HEK293 (cell line): Measurements from ENCODE around the gene CSF2.

Experiments
- CTCF ChIA-PET: fragments of 350-600 bp; formaldehyde crosslinking; extraction: SDS; loops from one replicate; lab custom pipeline; 2021; ENCODE audit warnings: antibody characterized with exemption; lab: Yijun Ruan, JAX
- POLR2A ChIA-PET: fragments of 300-600 bp; formaldehyde crosslinking; extraction: SDS; loops from one replicate; lab custom pipeline; 2020; ENCODE audit warnings: antibody characterized with exemption, inconsistent platforms; lab: Yijun Ruan, JAX
- H3K27ac ChIP-seq: fragments of 200-500 bp; sonication (Bioruptor generic); 2 replicates; pipeline ENCODE4 v1.5.1; 2014; ENCODE audit warnings: low read depth, low read length, control low read depth, inconsistent platforms; ENCODE audit errors: extremely low read depth
- H3K36me3 ChIP-seq, 2 experiments: fragments of 200-500 bp in 1 of 2; sonication (Bioruptor generic) in 1 of 2; 1 replicate in 1 of 2; 2 replicates in 1 of 2; pipeline ENCODE4 v1.5.1; 2014 to 2017; ENCODE audit warnings: inconsistent platforms in 2 of 2, low read length in 2 of 2; ENCODE audit not compliant: control insufficient read depth in 2 of 2, insufficient read depth in 1 of 2
- H3K4me1 ChIP-seq: fragments of 200-500 bp; sonication (Bioruptor generic); 2 replicates; pipeline ENCODE4 v1.5.1; 2014; ENCODE audit warnings: mild to moderate bottlenecking, low read length, inconsistent platforms; ENCODE audit not compliant: control insufficient read depth, insufficient read depth
- H3K4me3 ChIP-seq: 2 replicates; pipeline ENCODE4 v1.5.1; 2011; ENCODE audit warnings: low read depth, mild to moderate bottlenecking, control low read depth, low read length, moderate library complexity
- H3K9me3 ChIP-seq: fragments of 200-500 bp; sonication (Bioruptor generic); 2 replicates; pipeline ENCODE4 v1.5.1; 2014; ENCODE audit warnings: low read depth, low read length, inconsistent platforms; ENCODE audit not compliant: control insufficient read depth, insufficient read depth
- GLI2 ChIP-seq: fragments of 450-650 bp; formaldehyde crosslinking; IDR thresholded peaks from 2 replicates; pipeline ENCODE4; 2017; ENCODE audit warnings: missing biosample characterization, missing genetic modification characterization, low read depth, borderline replicate concordance
- KLF9 ChIP-seq: fragments of 450-650 bp; formaldehyde crosslinking; IDR thresholded peaks from 2 replicates; pipeline ENCODE4 v1.5.1; 2016; ENCODE audit warnings: missing biosample characterization, missing genetic modification characterization, low read depth
- SALL2 ChIP-seq: fragments of 450-650 bp; formaldehyde crosslinking; IDR thresholded peaks from 2 replicates; pipeline ENCODE4 v1.5.0; 2017; ENCODE audit warnings: missing biosample characterization, mild to moderate bottlenecking, missing genetic modification characterization, borderline replicate concordance
- SCRT1 ChIP-seq: fragments of 450-650 bp; formaldehyde crosslinking; IDR thresholded peaks from 2 replicates; pipeline ENCODE4 v1.5.1; 2016; ENCODE audit warnings: missing biosample characterization, missing genetic modification characterization, borderline replicate concordance
- WT1 ChIP-seq: fragments of 450-650 bp; formaldehyde crosslinking; IDR thresholded peaks from 2 replicates; pipeline ENCODE4 v1.5.1; 2016; ENCODE audit warnings: missing biosample characterization, missing genetic modification characterization
- ZEB2 ChIP-seq: fragments of 450-650 bp; formaldehyde crosslinking; IDR thresholded peaks from 2 replicates; pipeline ENCODE4 v1.5.1; 2016; ENCODE audit warnings: missing biosample characterization, missing genetic modification characterization
- ZFHX2 ChIP-seq: fragments of 450-650 bp; formaldehyde crosslinking; conservative IDR thresholded peaks from 2 replicates; pipeline ENCODE4 v1.5.1; 2016; ENCODE audit warnings: missing biosample characterization, missing genetic modification characterization
- ZFP37 ChIP-seq: fragments of 450-650 bp; formaldehyde crosslinking; IDR thresholded peaks from 2 replicates; pipeline ENCODE4 v1.5.1; 2016; ENCODE audit warnings: missing biosample characterization, missing genetic modification characterization
- ZNF138 ChIP-seq: fragments of 450-650 bp; formaldehyde crosslinking; IDR thresholded peaks from 2 replicates; pipeline ENCODE4 v1.5.1; 2016; ENCODE audit warnings: missing biosample characterization, missing genetic modification characterization, borderline replicate concordance
- ZNF169 ChIP-seq: fragments of 450-650 bp; formaldehyde crosslinking; IDR thresholded peaks from 2 replicates; pipeline ENCODE4 v1.5.1; 2016; ENCODE audit warnings: missing biosample characterization, missing genetic modification characterization
- ZNF175 ChIP-seq: fragments of 450-650 bp; formaldehyde crosslinking; IDR thresholded peaks from 2 replicates; pipeline ENCODE4 v1.5.1; 2016; ENCODE audit warnings: missing biosample characterization, missing genetic modification characterization
- ZNF184 ChIP-seq: fragments of 450-650 bp; IDR thresholded peaks from 2 replicates; pipeline ENCODE4 v1.5.1; 2018; ENCODE audit warnings: missing biosample characterization, mild to moderate bottlenecking, missing genetic modification characterization
- ZNF214 ChIP-seq: fragments of 450-650 bp; formaldehyde crosslinking; IDR thresholded peaks from 2 replicates; pipeline ENCODE4 v1.5.1; 2017; ENCODE audit warnings: missing biosample characterization, mild to moderate bottlenecking, missing genetic modification characterization, borderline replicate concordance
- ZNF266 ChIP-seq: fragments of 450-650 bp; formaldehyde crosslinking; IDR thresholded peaks from 2 replicates; pipeline ENCODE4 v1.5.1; 2016; ENCODE audit warnings: missing biosample characterization, missing genetic modification characterization, low read depth
- ZNF302 ChIP-seq: fragments of 450-650 bp; formaldehyde crosslinking; IDR thresholded peaks from 2 replicates; pipeline ENCODE4 v1.5.1; 2016; ENCODE audit warnings: missing biosample characterization, missing genetic modification characterization, low read depth
- ZNF311 ChIP-seq: fragments of 450-650 bp; formaldehyde crosslinking; IDR thresholded peaks from 2 replicates; pipeline ENCODE4 v1.5.1; 2017; ENCODE audit warnings: missing biosample characterization, missing genetic modification characterization, borderline replicate concordance
- ZNF335 ChIP-seq: fragments of 450-650 bp; formaldehyde crosslinking; conservative IDR thresholded peaks from 2 replicates; pipeline ENCODE4 v1.5.1; 2016; ENCODE audit warnings: missing biosample characterization, missing genetic modification characterization
- ZNF366 ChIP-seq: fragments of 450-650 bp; formaldehyde crosslinking; conservative IDR thresholded peaks from 2 replicates; pipeline ENCODE4 v1.5.1; 2016; ENCODE audit warnings: missing biosample characterization, missing genetic modification characterization
- ZNF624 ChIP-seq: fragments of 450-650 bp; formaldehyde crosslinking; IDR thresholded peaks from 2 replicates; pipeline ENCODE4 v1.5.1; 2017; ENCODE audit warnings: missing biosample characterization, missing genetic modification characterization
- ZNF654 ChIP-seq: fragments of 450-650 bp; formaldehyde crosslinking; IDR thresholded peaks from 2 replicates; pipeline ENCODE4 v1.5.1; 2016; ENCODE audit warnings: low read depth, missing biosample characterization, missing genetic modification characterization
- ZNF791 ChIP-seq: fragments of 450-650 bp; formaldehyde crosslinking; IDR thresholded peaks from 2 replicates; pipeline ENCODE4 v1.5.1; 2016; ENCODE audit warnings: missing biosample characterization, missing genetic modification characterization
- TF ChIP-seq, protein P1 (sequence below): fragments of 450-650 bp; IDR thresholded peaks from 2 replicates; pipeline ENCODE4 v1.5.1; 2018; ENCODE audit warnings: missing biosample characterization, missing genetic modification characterization
- TF ChIP-seq, protein P2 (sequence below): fragments of 450-650 bp; formaldehyde crosslinking; conservative IDR thresholded peaks from 2 replicates; pipeline ENCODE4 v1.5.1; 2016; ENCODE audit warnings: low read depth, missing biosample characterization, missing genetic modification characterization
- TF ChIP-seq, protein P3 (sequence below): fragments of 450-650 bp; formaldehyde crosslinking; IDR thresholded peaks from 2 replicates; pipeline ENCODE4 v1.5.1; 2016; ENCODE audit warnings: missing biosample characterization, missing genetic modification characterization
- TF ChIP-seq, protein P4 (sequence below): fragments of 450-650 bp; formaldehyde crosslinking; IDR thresholded peaks from 2 replicates; pipeline ENCODE4 v1.5.1; 2016; ENCODE audit warnings: missing biosample characterization, missing genetic modification characterization
- TF ChIP-seq, protein P5 (sequence below): fragments of 450-650 bp; formaldehyde crosslinking; IDR thresholded peaks from 2 replicates; pipeline ENCODE4 v1.5.1; 2016; ENCODE audit warnings: missing biosample characterization, missing genetic modification characterization

The CSF2 gene

DNA sequence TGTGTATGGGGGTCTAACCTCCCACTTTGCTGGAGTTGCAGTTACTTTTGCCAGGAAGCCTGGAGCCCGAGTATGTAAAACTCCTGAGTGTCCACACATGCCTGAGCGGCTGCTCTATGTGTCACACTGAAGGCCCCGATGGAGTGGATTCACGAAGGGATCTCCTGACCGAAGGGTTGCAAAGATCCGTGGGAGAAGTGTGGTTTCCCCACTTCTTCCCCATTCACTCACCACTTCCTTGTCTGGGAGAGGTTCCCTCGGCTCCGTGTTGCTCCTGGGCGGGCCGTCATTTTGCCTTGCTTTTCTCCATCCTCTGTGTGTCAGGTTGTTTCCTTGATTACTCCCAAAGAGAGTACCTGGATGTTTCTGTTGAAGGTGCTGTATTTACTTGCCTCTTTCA lies 29.4 kb upstream of the CSF2 start:
- POLR2A ChIA-PET, result no interaction called here
- Histone ChIP-seq H3K36me3 (no peaks in the 10 kb centered on the region), H3K4me3 (no peak overlapping the region), H3K27ac (no peak overlapping the region), H3K4me1 (no peaks in the 10 kb centered on the region), H3K9me3 (no peaks in the 10 kb centered on the region)
- CTCF ChIA-PET, result no interaction called here
- no peak for TF ChIP-seq ZNF214
- no peak for TF ChIP-seq ZNF335
- TF ChIP-seq, protein P1, sequence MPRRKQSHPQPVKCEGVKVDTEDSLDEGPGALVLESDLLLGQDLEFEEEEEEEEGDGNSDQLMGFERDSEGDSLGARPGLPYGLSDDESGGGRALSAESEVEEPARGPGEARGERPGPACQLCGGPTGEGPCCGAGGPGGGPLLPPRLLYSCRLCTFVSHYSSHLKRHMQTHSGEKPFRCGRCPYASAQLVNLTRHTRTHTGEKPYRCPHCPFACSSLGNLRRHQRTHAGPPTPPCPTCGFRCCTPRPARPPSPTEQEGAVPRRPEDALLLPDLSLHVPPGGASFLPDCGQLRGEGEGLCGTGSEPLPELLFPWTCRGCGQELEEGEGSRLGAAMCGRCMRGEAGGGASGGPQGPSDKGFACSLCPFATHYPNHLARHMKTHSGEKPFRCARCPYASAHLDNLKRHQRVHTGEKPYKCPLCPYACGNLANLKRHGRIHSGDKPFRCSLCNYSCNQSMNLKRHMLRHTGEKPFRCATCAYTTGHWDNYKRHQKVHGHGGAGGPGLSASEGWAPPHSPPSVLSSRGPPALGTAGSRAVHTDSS (tag by site-specific recombination), result no peak
- TF ChIP-seq, protein P2, sequence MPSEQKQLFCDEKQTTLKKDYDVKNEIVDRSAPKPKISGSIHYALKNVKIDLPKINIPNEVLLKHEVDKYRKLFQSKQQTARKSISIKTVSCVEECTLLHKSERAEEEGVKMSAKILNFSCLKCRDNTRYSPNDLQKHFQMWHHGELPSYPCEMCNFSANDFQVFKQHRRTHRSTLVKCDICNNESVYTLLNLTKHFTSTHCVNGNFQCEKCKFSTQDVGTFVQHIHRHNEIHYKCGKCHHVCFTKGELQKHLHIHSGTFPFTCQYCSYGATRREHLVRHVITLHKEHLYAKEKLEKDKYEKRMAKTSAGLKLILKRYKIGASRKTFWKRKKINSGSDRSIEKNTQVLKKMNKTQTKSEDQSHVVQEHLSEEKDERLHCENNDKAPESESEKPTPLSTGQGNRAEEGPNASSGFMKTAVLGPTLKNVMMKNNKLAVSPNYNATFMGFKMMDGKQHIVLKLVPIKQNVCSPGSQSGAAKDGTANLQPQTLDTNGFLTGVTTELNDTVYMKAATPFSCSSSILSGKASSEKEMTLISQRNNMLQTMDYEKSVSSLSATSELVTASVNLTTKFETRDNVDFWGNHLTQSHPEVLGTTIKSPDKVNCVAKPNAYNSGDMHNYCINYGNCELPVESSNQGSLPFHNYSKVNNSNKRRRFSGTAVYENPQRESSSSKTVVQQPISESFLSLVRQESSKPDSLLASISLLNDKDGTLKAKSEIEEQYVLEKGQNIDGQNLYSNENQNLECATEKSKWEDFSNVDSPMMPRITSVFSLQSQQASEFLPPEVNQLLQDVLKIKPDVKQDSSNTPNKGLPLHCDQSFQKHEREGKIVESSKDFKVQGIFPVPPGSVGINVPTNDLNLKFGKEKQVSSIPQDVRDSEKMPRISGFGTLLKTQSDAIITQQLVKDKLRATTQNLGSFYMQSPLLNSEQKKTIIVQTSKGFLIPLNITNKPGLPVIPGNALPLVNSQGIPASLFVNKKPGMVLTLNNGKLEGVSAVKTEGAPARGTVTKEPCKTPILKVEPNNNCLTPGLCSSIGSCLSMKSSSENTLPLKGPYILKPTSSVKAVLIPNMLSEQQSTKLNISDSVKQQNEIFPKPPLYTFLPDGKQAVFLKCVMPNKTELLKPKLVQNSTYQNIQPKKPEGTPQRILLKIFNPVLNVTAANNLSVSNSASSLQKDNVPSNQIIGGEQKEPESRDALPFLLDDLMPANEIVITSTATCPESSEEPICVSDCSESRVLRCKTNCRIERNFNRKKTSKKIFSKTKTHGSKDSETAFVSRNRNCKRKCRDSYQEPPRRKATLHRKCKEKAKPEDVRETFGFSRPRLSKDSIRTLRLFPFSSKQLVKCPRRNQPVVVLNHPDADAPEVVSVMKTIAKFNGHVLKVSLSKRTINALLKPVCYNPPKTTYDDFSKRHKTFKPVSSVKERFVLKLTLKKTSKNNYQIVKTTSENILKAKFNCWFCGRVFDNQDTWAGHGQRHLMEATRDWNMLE (tag by site-specific recombination), result no peak
- TF ChIP-seq ZNF175, result no peak
- TF ChIP-seq, protein P3, sequence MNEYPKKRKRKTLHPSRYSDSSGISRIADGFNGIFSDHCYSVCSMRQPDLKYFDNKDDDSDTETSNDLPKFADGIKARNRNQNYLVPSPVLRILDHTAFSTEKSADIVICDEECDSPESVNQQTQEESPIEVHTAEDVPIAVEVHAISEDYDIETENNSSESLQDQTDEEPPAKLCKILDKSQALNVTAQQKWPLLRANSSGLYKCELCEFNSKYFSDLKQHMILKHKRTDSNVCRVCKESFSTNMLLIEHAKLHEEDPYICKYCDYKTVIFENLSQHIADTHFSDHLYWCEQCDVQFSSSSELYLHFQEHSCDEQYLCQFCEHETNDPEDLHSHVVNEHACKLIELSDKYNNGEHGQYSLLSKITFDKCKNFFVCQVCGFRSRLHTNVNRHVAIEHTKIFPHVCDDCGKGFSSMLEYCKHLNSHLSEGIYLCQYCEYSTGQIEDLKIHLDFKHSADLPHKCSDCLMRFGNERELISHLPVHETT (tag by site-specific recombination), result no peak
- TF ChIP-seq ZNF311 (tag by site-specific recombination), result no peak
- no peak for TF ChIP-seq SCRT1
- TF ChIP-seq, protein P4, sequence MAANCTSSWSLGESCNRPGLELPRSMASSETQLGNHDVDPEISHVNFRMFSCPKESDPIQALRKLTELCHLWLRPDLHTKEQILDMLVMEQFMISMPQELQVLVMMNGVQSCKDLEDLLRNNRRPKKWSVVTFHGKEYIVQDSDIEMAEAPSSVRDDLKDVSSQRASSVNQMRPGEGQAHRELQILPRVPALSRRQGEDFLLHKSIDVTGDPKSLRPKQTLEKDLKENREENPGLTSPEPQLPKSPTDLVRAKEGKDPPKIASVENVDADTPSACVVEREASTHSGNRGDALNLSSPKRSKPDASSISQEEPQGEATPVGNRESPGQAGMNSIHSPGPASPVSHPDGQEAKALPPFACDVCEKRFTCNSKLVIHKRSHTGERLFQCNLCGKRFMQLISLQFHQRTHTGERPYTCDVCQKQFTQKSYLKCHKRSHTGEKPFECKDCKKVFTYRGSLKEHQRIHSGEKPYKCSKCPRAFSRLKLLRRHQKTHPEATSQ, result no peak
- TF ChIP-seq KLF9 (tag by site-specific recombination), result no peak
- TF ChIP-seq ZFHX2, result no peak

DNA sequence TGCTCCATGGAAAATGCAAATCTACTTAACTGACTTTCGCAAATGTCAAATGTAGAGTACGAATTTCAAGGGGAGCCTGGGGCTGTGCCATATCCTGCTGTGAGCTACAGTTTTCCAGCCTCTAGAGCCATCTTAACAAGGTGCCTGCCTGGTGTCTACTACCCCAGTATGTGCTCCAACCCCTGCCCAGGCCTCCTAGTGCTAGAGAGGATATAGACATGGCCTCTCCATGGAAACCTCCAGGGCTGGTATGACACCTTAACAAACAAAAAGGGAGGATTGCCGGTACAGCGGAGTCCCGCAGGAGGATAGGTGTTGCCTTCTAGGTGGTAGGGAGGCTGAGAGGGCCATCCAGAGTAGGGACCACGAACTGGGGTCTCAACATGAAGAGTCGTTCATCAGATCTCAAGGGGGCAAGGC lies 26.7 kb upstream of the CSF2 start:
- Histone ChIP-seq H3K36me3 (no peaks in the 10 kb centered on the region), H3K27ac (no peak overlapping the region), H3K4me3 (no peak overlapping the region), H3K4me1 (no peaks in the 10 kb centered on the region), H3K9me3 (no peaks in the 10 kb centered on the region)
- CTCF ChIA-PET, result no interaction called here
- POLR2A ChIA-PET, result no interaction called here
- TF ChIP-seq ZNF138 (no peak), ZNF791 (no peak), GLI2 (tag by site-specific recombination) (no peak), ZFP37 (tag by site-specific recombination) (no peak), ZNF169 (no peak), ZNF654 (tag by site-specific recombination) (no peak), WT1 (tag by site-specific recombination) (no peak), ZNF266 (no peak), ZNF366 (tag by site-specific recombination) (no peak), ZNF302 (no peak), ZNF624 (tag by site-specific recombination) (no peak), ZEB2 (no peak), SALL2 (tag by site-specific recombination) (no peak), ZNF184 (no peak)
- TF ChIP-seq, protein P5, sequence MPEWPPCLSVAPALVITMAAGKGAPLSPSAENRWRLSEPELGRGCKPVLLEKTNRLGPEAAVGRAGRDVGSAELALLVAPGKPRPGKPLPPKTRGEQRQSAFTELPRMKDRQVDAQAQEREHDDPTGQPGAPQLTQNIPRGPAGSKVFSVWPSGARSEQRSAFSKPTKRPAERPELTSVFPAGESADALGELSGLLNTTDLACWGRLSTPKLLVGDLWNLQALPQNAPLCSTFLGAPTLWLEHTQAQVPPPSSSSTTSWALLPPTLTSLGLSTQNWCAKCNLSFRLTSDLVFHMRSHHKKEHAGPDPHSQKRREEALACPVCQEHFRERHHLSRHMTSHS, result no peak
- TF ChIP-seq, all 188 proteins: peak for 0
